HL-60 (cell line): ENCODE measurements around the gene MAP2K6.

ENCODE experiments used
- DNase-seq, 2 experiments: peaks; one replicate each; pipeline ENCODE4 v3.0.0-alpha.2; 2010 to 2020; ENCODE audit warnings: low read depth in 1 of 2, low spot score in 1 of 2
- H3K27ac ChIP-seq: fragments of 250-450 bp; sonication (Bioruptor Pico); replicated peaks from 2 replicates; pipeline ENCODE4 v1.5.1; 2020; ENCODE audit warnings: mild to moderate bottlenecking, moderate library complexity
- H3K27me3 ChIP-seq: fragments of 250-450 bp; sonication (Bioruptor Pico); 2 replicates; pipeline ENCODE4 v1.5.1; 2021; ENCODE audit warnings: mild to moderate bottlenecking, moderate library complexity; ENCODE audit not compliant: insufficient read depth, poor library complexity, severe bottlenecking
- H3K4me3 ChIP-seq: replicated peaks from 2 replicates; pipeline ENCODE4 v1.5.1; 2011; ENCODE audit warnings: mild to moderate bottlenecking, control low read depth, low read length; ENCODE audit not compliant: insufficient read depth
- GABPA ChIP-seq: IDR thresholded peaks from 2 replicates; pipeline ENCODE4 v1.6.1; 2012; ENCODE audit warnings: low read depth
- POLR2AphosphoS5 ChIP-seq: IDR thresholded peaks from 2 replicates; pipeline ENCODE4 v1.6.1; 2012; ENCODE audit warnings: low read depth
- SPI1 ChIP-seq: IDR thresholded peaks from 2 replicates; pipeline ENCODE4 v1.6.1; 2012; ENCODE audit warnings: low read depth, mild to moderate bottlenecking, borderline replicate concordance
- TF ChIP-seq, protein P1 (sequence below): IDR thresholded peaks from 2 replicates; pipeline ENCODE4 v1.6.1; 2012; ENCODE audit warnings: low read depth; ENCODE audit not compliant: insufficient replicate concordance
- TF ChIP-seq, protein P2 (sequence below): IDR thresholded peaks from one replicate; pipeline ENCODE4 v1.5.1; 2011; ENCODE audit warnings: low read length, control low read depth, inconsistent platforms; ENCODE audit not compliant: insufficient read depth

MAP2K6 gene

GRCh38 chr17:69485901-69486643, 71.6 kb downstream of the MAP2K6 start:
- Histone ChIP-seq H3K27ac (no peak overlapping the region), H3K27me3 (no peaks in the 10 kb centered on the region), H3K4me3 (no peak overlapping the region)
- TF ChIP-seq, protein P1, sequence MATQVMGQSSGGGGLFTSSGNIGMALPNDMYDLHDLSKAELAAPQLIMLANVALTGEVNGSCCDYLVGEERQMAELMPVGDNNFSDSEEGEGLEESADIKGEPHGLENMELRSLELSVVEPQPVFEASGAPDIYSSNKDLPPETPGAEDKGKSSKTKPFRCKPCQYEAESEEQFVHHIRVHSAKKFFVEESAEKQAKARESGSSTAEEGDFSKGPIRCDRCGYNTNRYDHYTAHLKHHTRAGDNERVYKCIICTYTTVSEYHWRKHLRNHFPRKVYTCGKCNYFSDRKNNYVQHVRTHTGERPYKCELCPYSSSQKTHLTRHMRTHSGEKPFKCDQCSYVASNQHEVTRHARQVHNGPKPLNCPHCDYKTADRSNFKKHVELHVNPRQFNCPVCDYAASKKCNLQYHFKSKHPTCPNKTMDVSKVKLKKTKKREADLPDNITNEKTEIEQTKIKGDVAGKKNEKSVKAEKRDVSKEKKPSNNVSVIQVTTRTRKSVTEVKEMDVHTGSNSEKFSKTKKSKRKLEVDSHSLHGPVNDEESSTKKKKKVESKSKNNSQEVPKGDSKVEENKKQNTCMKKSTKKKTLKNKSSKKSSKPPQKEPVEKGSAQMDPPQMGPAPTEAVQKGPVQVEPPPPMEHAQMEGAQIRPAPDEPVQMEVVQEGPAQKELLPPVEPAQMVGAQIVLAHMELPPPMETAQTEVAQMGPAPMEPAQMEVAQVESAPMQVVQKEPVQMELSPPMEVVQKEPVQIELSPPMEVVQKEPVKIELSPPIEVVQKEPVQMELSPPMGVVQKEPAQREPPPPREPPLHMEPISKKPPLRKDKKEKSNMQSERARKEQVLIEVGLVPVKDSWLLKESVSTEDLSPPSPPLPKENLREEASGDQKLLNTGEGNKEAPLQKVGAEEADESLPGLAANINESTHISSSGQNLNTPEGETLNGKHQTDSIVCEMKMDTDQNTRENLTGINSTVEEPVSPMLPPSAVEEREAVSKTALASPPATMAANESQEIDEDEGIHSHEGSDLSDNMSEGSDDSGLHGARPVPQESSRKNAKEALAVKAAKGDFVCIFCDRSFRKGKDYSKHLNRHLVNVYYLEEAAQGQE = no peak
- TF ChIP-seq SPI1 = no peak
- no peak for DNase-seq

DNA sequence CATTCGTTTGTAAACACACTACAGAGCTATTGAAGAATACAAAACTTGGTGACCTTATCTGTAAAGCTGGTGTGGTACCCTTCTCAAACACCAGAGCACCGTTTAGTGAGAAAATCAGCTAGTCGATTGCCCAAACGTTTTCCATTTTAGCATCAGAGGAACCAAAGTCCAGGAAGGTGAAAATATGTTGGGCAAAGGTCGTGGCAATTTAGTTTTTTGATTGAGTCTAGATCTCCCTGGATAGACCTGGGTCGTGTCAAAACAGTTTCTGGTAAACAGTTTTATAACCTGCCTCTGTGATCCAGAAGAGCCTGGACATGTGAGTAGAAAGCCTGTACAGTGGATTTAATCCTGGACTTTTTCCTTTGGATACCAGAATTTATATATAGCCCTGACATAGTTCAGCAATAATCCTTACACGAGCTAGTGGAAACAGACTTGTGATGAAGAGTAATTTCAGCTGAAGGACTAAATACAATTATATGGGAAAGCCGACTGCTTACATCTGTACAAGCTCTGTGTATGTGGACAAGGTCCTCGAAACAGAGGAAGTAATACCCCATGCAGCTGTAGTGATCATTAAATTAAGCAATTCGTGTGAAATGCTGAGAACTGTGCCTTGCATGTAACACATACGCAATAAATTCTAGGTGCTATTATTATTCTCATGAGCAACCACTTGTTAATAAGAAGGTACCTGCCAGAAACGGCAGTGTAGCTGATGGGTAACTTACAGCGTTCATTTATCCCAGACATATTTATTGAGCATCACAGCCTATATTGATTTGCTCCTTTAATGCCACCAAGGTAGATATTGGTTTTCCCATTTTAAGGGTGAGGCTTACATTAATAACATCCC, 72.5 kb downstream of the MAP2K6 start:
- Histone ChIP-seq H3K27ac (no peak overlapping the region), H3K27me3 (no peaks in the 10 kb centered on the region), H3K4me3 (no peak overlapping the region)
- TF ChIP-seq, protein P1 = no peak
- TF ChIP-seq POLR2AphosphoS5 (no peak), GABPA (no peak)
- TF ChIP-seq, protein P2, sequence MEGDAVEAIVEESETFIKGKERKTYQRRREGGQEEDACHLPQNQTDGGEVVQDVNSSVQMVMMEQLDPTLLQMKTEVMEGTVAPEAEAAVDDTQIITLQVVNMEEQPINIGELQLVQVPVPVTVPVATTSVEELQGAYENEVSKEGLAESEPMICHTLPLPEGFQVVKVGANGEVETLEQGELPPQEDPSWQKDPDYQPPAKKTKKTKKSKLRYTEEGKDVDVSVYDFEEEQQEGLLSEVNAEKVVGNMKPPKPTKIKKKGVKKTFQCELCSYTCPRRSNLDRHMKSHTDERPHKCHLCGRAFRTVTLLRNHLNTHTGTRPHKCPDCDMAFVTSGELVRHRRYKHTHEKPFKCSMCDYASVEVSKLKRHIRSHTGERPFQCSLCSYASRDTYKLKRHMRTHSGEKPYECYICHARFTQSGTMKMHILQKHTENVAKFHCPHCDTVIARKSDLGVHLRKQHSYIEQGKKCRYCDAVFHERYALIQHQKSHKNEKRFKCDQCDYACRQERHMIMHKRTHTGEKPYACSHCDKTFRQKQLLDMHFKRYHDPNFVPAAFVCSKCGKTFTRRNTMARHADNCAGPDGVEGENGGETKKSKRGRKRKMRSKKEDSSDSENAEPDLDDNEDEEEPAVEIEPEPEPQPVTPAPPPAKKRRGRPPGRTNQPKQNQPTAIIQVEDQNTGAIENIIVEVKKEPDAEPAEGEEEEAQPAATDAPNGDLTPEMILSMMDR = no peak
- no peak for DNase-seq

DNA sequence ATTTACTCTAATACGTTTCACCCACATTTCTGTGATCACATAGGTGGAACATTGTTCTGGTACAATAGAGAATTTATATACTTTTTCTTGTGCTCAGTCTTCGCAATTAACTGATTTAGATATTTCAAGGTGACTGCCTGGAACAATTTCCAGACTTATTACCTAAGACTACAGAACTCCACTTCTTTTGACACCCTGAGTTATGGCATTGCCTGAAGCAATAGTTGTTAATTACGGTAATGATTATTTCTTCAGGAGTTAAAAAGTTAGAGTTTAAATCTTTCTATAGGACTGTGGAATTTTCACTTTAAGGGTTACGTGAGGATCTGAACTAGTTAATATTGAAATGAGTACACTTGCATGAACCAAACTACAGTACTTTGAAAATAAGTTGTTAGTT, 74.8 kb downstream of the MAP2K6 start:
- DNase-seq = no peak
- no peak for TF ChIP-seq GABPA
- H3K27ac ChIP-seq = no peak overlapping the region
- H3K4me3 ChIP-seq = no peak overlapping the region
- H3K27me3 ChIP-seq = no peaks in the 10 kb centered on the region

GRCh38 chr17:69492410-69493071, 78.0 kb downstream of the MAP2K6 start:
- TF ChIP-seq POLR2AphosphoS5 (no peak), GABPA (no peak), SPI1 (no peak)
- TF ChIP-seq, protein P2 = no peak
- TF ChIP-seq, protein P1 = no peak

More at GRCh38 chr17:69492410-69493071, 78.0 kb downstream of the MAP2K6 start:
- no peak overlapping the region for H3K4me3 ChIP-seq
- H3K27ac ChIP-seq = no peak overlapping the region
- DNase-seq = no peak
- no peaks in the 10 kb centered on the region for H3K27me3 ChIP-seq
